IPS-18c (cell line): Measurements from ENCODE around the gene TCF21.
"Not testable (repeated sequence)": the region's sequence is repeated elsewhere in the genome, so short reads cannot be mapped to it uniquely, and the experiment has no call there.

Experiments used
- H3K4me3 ChIP-seq: 2 replicates; pipeline ENCODE4 v1.7.0; 2013; ENCODE audit warnings: low read depth, mild to moderate bottlenecking, low read length, moderate library complexity; ENCODE audit not compliant: insufficient read depth
- H3K9me3 ChIP-seq: one replicate; pipeline ENCODE4 v1.6.1; 2013; ENCODE audit warnings: mild to moderate bottlenecking, low read length, moderate library complexity; ENCODE audit not compliant: control insufficient read depth, insufficient read depth

TCF21 gene

GRCh38 chr6:133888929-133889556 lies at the start of gene TCF21:
TCF21 (plus strand) TSS chr6:133889113; CDS start chr6:133889398, 285 bp downstream.
- peak within 1 kb of the TSS; percentile 63 for H3K4me3 ChIP-seq
- peaks cover 2% of the 10 kb centered on the region for H3K9me3 ChIP-seq

- H3K4me3 ChIP-seq: no peak overlapping the region
- H3K9me3 ChIP-seq: no peaks in the 10 kb centered on the region
Measured at GRCh38 chr6:133841176-133841575, 47.7 kb upstream of the TCF21 start.

- no peak overlapping the region for H3K4me3 ChIP-seq
- H3K9me3 ChIP-seq: no peaks in the 10 kb centered on the region
Measured at GRCh38 chr6:133843098-133843497, 45.8 kb upstream of the TCF21 start.

- Histone ChIP-seq H3K4me3 (no peak overlapping the region), H3K9me3 (no peaks in the 10 kb centered on the region)
Measured at GRCh38 chr6:133844709-133845108, 44.2 kb upstream of the TCF21 start.

GRCh38 chr6:133854041-133854363 lies 34.9 kb upstream of the TCF21 start:
- peak overlapping the region; percentile 57; the same call in 1 of the 2 replicates for H3K4me3 ChIP-seq
- H3K9me3 ChIP-seq: no peaks in the 10 kb centered on the region

GRCh38 chr6:133854364-133855275 lies 34.3 kb upstream of the TCF21 start:
- H3K9me3 ChIP-seq: no peaks in the 10 kb centered on the region
- peak overlapping the region; percentile 57 for H3K4me3 ChIP-seq

GRCh38 chr6:133855276-133855990 lies 33.5 kb upstream of the TCF21 start:
- no peaks in the 10 kb centered on the region for H3K9me3 ChIP-seq
- peak overlapping the region; percentile 57 for H3K4me3 ChIP-seq

GRCh38 chr6:133855991-133856370 lies 32.9 kb upstream of the TCF21 start:
- H3K9me3 ChIP-seq: no peaks in the 10 kb centered on the region
- H3K4me3 ChIP-seq: no peak overlapping the region

- no peak overlapping the region for H3K4me3 ChIP-seq
- H3K9me3 ChIP-seq: no peaks in the 10 kb centered on the region
Measured at GRCh38 chr6:133856911-133857310, 32.0 kb upstream of the TCF21 start.

GRCh38 chr6:133857696-133858095 lies 31.2 kb upstream of the TCF21 start:
- Histone ChIP-seq H3K9me3 (no peaks in the 10 kb centered on the region), H3K4me3 (no peak overlapping the region)

- H3K4me3 ChIP-seq, H3K9me3 ChIP-seq: not testable (repeated sequence)
Measured at GRCh38 chr6:133861337-133861736, 27.6 kb upstream of the TCF21 start.

- Histone ChIP-seq H3K4me3 (no peak overlapping the region), H3K9me3 (peaks cover 2% of the 10 kb centered on the region)
Measured at GRCh38 chr6:133863228-133863627, 25.7 kb upstream of the TCF21 start.

GRCh38 chr6:133865680-133866079 lies 23.2 kb upstream of the TCF21 start:
- no peak overlapping the region for H3K4me3 ChIP-seq
- peaks cover 2% of the 10 kb centered on the region for H3K9me3 ChIP-seq

GRCh38 chr6:133871131-133871530 lies 17.8 kb upstream of the TCF21 start:
- peaks cover under 1% of the 10 kb centered on the region for H3K9me3 ChIP-seq
- H3K4me3 ChIP-seq: no peak overlapping the region

- Histone ChIP-seq H3K9me3 (no peaks in the 10 kb centered on the region), H3K4me3 (no peak overlapping the region)
Measured at GRCh38 chr6:133873538-133873937, 15.4 kb upstream of the TCF21 start.

- H3K9me3 ChIP-seq: no peaks in the 10 kb centered on the region
- no peak overlapping the region for H3K4me3 ChIP-seq
Measured at GRCh38 chr6:133877116-133877515, 11.8 kb upstream of the TCF21 start.

- H3K4me3 ChIP-seq: no peak overlapping the region
- no peaks in the 10 kb centered on the region for H3K9me3 ChIP-seq
Measured at GRCh38 chr6:133880006-133880405, 8.9 kb upstream of the TCF21 start.

GRCh38 chr6:133880896-133881295 lies 8.0 kb upstream of the TCF21 start:
- H3K4me3 ChIP-seq: no peak overlapping the region

More at GRCh38 chr6:133880896-133881295, 8.0 kb upstream of the TCF21 start:
- H3K9me3 ChIP-seq: no peaks in the 10 kb centered on the region
